ENCODE data around the gene ACTR2.

Gene ACTR2

DNA sequence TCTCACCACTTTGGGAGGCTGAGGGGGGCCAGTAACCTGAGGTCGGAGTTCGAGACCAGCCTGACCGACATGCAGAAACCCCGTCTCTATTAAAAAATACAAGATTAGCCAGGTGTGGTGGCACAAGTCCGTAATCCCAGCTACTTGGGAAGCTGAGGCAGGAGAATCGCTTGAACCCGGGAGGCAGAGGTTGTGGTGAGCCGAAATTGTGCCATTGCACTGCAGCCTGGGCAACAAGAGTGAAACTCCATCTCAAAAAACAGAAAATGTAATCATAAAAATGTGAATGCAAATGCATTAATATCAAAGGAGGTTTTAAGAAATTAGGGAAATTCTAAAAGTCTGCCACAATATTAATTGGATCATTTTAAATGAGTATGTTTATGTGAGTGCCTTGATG lies 45.7 kb downstream of the ACTR2 start:
- Histone ChIP-seq H3K27ac (ENCODE audit: extremely low read depth, low read depth, low read length) (no peak overlapping the region), H3K9me3 (ENCODE audit: control insufficient read depth, insufficient read depth, low read depth, low read length) (no peaks in the 10 kb centered on the region), H3K4me1 (ENCODE audit: control insufficient read depth, insufficient read depth, low read length) (no peaks in the 10 kb centered on the region), H3K36me3 (ENCODE audit: control insufficient read depth in 2 of 2, insufficient read depth in 1 of 2, low read length in 2 of 2) (peaks cover 3 to 29% of the 10 kb centered on the region in 2 experiments), H3K4me3 (ENCODE audit: low read depth, low read length) (no peak overlapping the region)
- CTCF ChIA-PET, result no interaction called here
- TF ChIP-seq YY2 (tag by site-specific recombination; IDR thresholded peaks at IDR 0.05) (no peak), ZNF341 (tag by site-specific recombination; IDR thresholded peaks at IDR 0.05; ENCODE audit: low read depth) (no peak), ZNF16 (tag by site-specific recombination; IDR thresholded peaks at IDR 0.05; ENCODE audit: low read depth) (no peak)
- TF ChIP-seq, protein P1, sequence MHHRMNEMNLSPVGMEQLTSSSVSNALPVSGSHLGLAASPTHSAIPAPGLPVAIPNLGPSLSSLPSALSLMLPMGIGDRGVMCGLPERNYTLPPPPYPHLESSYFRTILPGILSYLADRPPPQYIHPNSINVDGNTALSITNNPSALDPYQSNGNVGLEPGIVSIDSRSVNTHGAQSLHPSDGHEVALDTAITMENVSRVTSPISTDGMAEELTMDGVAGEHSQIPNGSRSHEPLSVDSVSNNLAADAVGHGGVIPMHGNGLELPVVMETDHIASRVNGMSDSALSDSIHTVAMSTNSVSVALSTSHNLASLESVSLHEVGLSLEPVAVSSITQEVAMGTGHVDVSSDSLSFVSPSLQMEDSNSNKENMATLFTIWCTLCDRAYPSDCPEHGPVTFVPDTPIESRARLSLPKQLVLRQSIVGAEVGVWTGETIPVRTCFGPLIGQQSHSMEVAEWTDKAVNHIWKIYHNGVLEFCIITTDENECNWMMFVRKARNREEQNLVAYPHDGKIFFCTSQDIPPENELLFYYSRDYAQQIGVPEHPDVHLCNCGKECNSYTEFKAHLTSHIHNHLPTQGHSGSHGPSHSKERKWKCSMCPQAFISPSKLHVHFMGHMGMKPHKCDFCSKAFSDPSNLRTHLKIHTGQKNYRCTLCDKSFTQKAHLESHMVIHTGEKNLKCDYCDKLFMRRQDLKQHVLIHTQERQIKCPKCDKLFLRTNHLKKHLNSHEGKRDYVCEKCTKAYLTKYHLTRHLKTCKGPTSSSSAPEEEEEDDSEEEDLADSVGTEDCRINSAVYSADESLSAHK (tag by site-specific recombination; IDR thresholded peaks at IDR 0.05), result no peak
- POLR2A ChIA-PET, result no interaction called here

DNA sequence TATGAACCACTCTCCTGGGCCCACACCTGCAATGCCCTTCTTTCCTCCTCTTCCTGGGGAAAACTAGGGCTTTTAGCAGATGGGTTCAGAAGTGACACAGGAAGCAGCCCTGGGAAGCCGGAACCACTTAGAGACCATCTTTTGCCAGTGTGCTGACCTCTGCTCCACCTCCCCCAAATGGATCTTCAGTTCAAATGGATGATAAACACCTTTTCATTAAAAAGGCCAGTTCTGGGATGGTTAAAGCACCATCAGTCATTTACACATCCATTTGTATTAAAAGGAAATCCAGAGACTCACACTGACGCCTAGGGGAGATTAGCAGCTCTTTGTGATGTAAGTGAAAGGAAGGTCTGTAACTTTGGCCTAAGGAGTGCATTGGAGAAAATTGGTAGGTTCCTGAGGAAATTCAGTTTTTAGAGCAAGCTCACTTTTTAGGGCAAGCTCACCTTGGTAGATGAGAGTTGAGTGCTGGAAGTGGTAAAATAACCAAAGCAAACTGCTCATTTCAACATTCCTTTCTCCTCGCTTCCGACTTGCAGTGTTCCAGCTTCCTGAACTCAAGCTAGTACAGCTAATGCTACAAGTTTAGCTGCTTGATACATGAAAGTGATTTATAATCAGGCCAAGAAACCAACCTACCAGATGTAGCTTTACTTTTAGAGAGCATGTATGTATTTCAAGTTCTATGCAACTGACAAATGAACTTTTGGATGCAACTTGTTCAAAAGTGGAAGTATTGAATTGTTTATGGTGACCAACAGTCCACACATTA lies 47.7 kb downstream of the ACTR2 start:
- no peaks in the 10 kb centered on the region for H3K4me1 ChIP-seq (ENCODE audit: control insufficient read depth, insufficient read depth, low read length)
- H3K4me3 ChIP-seq (ENCODE audit: low read depth, low read length), result no peak overlapping the region
- ChIA-PET POLR2A (no interaction called here), CTCF (interaction anchor here (0.8 to 1.3 kb wide), 2 partner anchors 10 to 14 kb away, joined by 3 to 9 read pairs; no protein-coding TSS in a partner anchor)
- TF ChIP-seq ZNF664 (tag by site-specific recombination; IDR thresholded peaks at IDR 0.05) (no peak), OSR2 (tag by site-specific recombination; IDR thresholded peaks at IDR 0.05) (no peak), ZNF239 (tag by site-specific recombination; IDR thresholded peaks at IDR 0.05) (no peak), ZNF777 (tag by site-specific recombination; IDR thresholded peaks at IDR 0.05; ENCODE audit: borderline replicate concordance) (no peak), BCL11B (tag by site-specific recombination; IDR thresholded peaks at IDR 0.05; ENCODE audit: low read depth) (no peak), HOXA7 (CRISPR knock-in tag; IDR thresholded peaks at IDR 0.05; ENCODE audit: borderline replicate concordance) (no peak), ZNF843 (tag by site-specific recombination; IDR thresholded peaks at IDR 0.05) (no peak), REPIN1 (tag by site-specific recombination; IDR thresholded peaks at IDR 0.05; ENCODE audit: low read depth) (no peak), ZNF600 (tag by site-specific recombination; IDR thresholded peaks at IDR 0.05) (no peak), ZNF585B (tag by site-specific recombination; IDR thresholded peaks at IDR 0.05) (no peak), ZNF785 (tag by site-specific recombination; IDR thresholded peaks at IDR 0.05) (no peak)
- TF ChIP-seq, protein P2, sequence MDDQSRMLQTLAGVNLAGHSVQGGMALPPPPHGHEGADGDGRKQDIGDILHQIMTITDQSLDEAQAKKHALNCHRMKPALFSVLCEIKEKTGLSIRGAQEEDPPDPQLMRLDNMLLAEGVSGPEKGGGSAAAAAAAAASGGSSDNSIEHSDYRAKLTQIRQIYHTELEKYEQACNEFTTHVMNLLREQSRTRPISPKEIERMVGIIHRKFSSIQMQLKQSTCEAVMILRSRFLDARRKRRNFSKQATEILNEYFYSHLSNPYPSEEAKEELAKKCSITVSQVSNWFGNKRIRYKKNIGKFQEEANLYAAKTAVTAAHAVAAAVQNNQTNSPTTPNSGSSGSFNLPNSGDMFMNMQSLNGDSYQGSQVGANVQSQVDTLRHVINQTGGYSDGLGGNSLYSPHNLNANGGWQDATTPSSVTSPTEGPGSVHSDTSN (CRISPR knock-in tag; IDR thresholded peaks at IDR 0.05), result no peak
- H3K36me3 ChIP-seq (ENCODE audit: control insufficient read depth in 2 of 2, insufficient read depth in 1 of 2, low read length in 2 of 2), result peaks cover 3 to 23% of the 10 kb centered on the region in 2 experiments
- no peak overlapping the region for H3K27ac ChIP-seq (ENCODE audit: extremely low read depth, low read depth, low read length)
- H3K9me3 ChIP-seq (ENCODE audit: control insufficient read depth, insufficient read depth, low read depth, low read length), result no peaks in the 10 kb centered on the region

DNA sequence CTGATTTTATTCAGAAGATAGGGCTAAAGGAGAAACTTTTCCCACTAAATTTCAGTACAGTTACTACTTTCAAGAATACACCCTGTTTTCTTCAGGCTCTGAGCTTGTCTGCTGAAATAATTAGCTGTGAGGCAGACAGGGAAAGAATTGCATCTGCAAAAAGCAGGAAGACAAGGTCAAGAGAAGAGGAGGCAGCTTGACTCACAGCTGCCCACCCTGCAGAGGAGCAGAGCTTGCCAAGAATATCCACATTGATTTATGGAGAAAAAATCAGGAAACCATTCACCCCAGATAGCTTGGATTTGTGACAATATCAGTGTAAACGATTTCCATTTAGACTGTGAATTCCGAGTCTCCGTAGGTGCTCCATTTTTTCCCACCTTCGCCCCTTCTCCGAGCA lies 49.0 kb downstream of the ACTR2 start:
- no peak overlapping the region for H3K27ac ChIP-seq (ENCODE audit: extremely low read depth, low read depth, low read length)
- ChIA-PET CTCF (interaction anchor here (0.6 to 1.9 kb wide), 3 partner anchors 11 to 705 kb away, joined by 3 to 5 read pairs (median 4); no protein-coding TSS in a partner anchor), POLR2A (no interaction called here)
- H3K9me3 ChIP-seq (ENCODE audit: control insufficient read depth, insufficient read depth, low read depth, low read length), result no peaks in the 10 kb centered on the region
- no peak overlapping the region for H3K4me3 ChIP-seq (ENCODE audit: low read depth, low read length)
- no peaks in the 10 kb centered on the region for H3K4me1 ChIP-seq (ENCODE audit: control insufficient read depth, insufficient read depth, low read length)
- H3K36me3 ChIP-seq (ENCODE audit: control insufficient read depth in 2 of 2, insufficient read depth in 1 of 2, low read length in 2 of 2), result peaks cover 3 to 17% of the 10 kb centered on the region in 2 experiments
- TF ChIP-seq, protein P3, sequence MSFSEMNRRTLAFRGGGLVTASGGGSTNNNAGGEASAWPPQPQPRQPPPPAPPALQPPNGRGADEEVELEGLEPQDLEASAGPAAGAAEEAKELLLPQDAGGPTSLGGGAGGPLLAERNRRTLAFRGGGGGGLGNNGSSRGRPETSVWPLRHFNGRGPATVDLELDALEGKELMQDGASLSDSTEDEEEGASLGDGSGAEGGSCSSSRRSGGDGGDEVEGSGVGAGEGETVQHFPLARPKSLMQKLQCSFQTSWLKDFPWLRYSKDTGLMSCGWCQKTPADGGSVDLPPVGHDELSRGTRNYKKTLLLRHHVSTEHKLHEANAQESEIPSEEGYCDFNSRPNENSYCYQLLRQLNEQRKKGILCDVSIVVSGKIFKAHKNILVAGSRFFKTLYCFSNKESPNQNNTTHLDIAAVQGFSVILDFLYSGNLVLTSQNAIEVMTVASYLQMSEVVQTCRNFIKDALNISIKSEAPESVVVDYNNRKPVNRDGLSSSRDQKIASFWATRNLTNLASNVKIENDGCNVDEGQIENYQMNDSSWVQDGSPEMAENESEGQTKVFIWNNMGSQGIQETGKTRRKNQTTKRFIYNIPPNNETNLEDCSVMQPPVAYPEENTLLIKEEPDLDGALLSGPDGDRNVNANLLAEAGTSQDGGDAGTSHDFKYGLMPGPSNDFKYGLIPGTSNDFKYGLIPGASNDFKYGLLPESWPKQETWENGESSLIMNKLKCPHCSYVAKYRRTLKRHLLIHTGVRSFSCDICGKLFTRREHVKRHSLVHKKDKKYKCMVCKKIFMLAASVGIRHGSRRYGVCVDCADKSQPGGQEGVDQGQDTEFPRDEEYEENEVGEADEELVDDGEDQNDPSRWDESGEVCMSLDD (tag by site-specific recombination; IDR thresholded peaks at IDR 0.05), result no peak
- TF ChIP-seq ZFHX2 (tag by site-specific recombination; conservative IDR thresholded peaks at IDR 0.05) (no peak), ZNF600 (tag by site-specific recombination; IDR thresholded peaks at IDR 0.05) (no peak), ZFP69B (tag by site-specific recombination; IDR thresholded peaks at IDR 0.05) (no peak)
- TF ChIP-seq, protein P1 (tag by site-specific recombination; IDR thresholded peaks at IDR 0.05), result no peak
- TF ChIP-seq, protein P4, sequence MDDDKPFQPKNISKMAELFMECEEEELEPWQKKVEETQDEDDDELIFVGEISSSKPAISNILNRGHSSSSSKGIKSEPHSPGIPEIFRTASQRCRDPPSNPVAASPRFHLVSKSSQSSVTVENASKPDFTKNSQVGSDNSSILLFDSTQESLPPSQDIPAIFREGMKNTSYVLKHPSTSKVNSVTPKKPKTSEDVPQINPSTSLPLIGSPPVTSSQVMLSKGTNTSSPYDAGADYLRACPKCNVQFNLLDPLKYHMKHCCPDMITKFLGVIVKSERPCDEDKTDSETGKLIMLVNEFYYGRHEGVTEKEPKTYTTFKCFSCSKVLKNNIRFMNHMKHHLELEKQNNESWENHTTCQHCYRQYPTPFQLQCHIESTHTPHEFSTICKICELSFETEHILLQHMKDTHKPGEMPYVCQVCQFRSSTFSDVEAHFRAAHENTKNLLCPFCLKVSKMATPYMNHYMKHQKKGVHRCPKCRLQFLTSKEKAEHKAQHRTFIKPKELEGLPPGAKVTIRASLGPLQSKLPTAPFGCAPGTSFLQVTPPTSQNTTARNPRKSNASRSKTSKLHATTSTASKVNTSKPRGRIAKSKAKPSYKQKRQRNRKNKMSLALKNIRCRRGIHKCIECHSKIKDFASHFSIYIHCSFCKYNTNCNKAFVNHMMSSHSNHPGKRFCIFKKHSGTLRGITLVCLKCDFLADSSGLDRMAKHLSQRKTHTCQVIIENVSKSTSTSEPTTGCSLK (tag by site-specific recombination; IDR thresholded peaks at IDR 0.05), result no peak
